Right atrium auricular region (tissue), 2 donors: Measurements from ENCODE around the gene LMOD1. TPM values are rescaled to one million over a fixed set of nuclear protein-coding genes. Genes with fewer than 3 reads are reported as not detected.

Source experiments
- DNase-seq: peaks from one replicate; pipeline ENCODE4 v3.0.0-alpha.2; 2019; ENCODE audit warnings: low spot score
- H3K27ac ChIP-seq, 2 donors: fragments of 200-600 bp; sonication (generic); 1 replicate in 1 of 2; 2 replicates in 1 of 2; pipeline ENCODE4 v1.5.1; 2016 to 2019
- H3K27me3 ChIP-seq, 2 donors: fragments of 200-600 bp; sonication (generic); one replicate each; pipeline versions ENCODE4 v1.5.1 to v1.6.0; 2017 to 2019
- H3K36me3 ChIP-seq: fragments of 200-600 bp; sonication (generic); one replicate; pipeline ENCODE4 v1.5.1; 2016
- H3K4me1 ChIP-seq, 2 donors: fragments of 200-600 bp; sonication (generic); one replicate each; pipeline versions ENCODE4 v1.5.1 to v1.6.0; 2017 to 2019
- H3K4me3 ChIP-seq, 2 donors: fragments of 200-600 bp; sonication (generic); 1 replicate in 1 of 2; 2 replicates in 1 of 2; pipeline ENCODE4 v1.5.1; 2017 to 2019; ENCODE audit warnings: mild to moderate bottlenecking in 1 of 2, moderate library complexity in 1 of 2
- H3K9me3 ChIP-seq, 2 donors: fragments of 200-600 bp; sonication (generic); one replicate each; pipeline ENCODE4 v1.5.1; 2019
- CTCF ChIP-seq, 2 donors: fragments of 200-600 bp; sonication (generic); IDR thresholded peaks; one replicate each; pipeline ENCODE4 v1.5.1; 2019; ENCODE audit warnings: antibody characterized with exemption in 2 of 2
- total RNA-seq, 2 donors: library from RNA; depleted of rRNA; stranded (reverse); fragments of >200 nt; gene quantifications; one replicate each; pipeline ENCODE4 v1.1.0, GENCODE V29; 2016

Gene LMOD1
- total RNA-seq, 2 donors from 2014 or later: 31.4 to 42.2 TPM

GRCh38 chr1:201918343-201918742 lies 28.0 kb downstream of the LMOD1 start:
- Histone ChIP-seq H3K9me3 (no peaks in the 10 kb centered on the region), H3K27ac (peak overlapping the region; percentile 77 to 79), H3K27me3 (no peaks in the 10 kb centered on the region), H3K36me3 (no peaks in the 10 kb centered on the region), H3K4me1 (peaks cover 0 to 46% of the 10 kb centered on the region in 2 donors), H3K4me3 (no peak overlapping the region)
- no peak for TF ChIP-seq CTCF (IDR thresholded peaks at IDR 0.05)
- no peak for DNase-seq

- no peaks in the 10 kb centered on the region for H3K9me3 ChIP-seq
- H3K4me1 ChIP-seq: peaks cover 0 to 46% of the 10 kb centered on the region in 2 donors
- DNase-seq: no peak
- H3K27me3 ChIP-seq: no peaks in the 10 kb centered on the region
- no peak for TF ChIP-seq CTCF (IDR thresholded peaks at IDR 0.05)
- no peaks in the 10 kb centered on the region for H3K36me3 ChIP-seq
- H3K4me3 ChIP-seq: no peak overlapping the region
- H3K27ac ChIP-seq: peak overlapping the region; percentile 77 to 79
These were observed 28.9 kb downstream of the LMOD1 start for GRCh38 chr1:201917362-201918033.

GRCh38 chr1:201916649-201917249 lies 29.6 kb downstream of the LMOD1 start:
- Histone ChIP-seq H3K4me1 (peaks cover 0 to 46% of the 10 kb centered on the region in 2 donors), H3K36me3 (no peaks in the 10 kb centered on the region), H3K4me3 (no peak overlapping the region), H3K27ac (peak overlapping the region; percentile 77 to 79), H3K9me3 (no peaks in the 10 kb centered on the region), H3K27me3 (no peaks in the 10 kb centered on the region)
- peak; percentile 89 for DNase-seq
- no peak for TF ChIP-seq CTCF (IDR thresholded peaks at IDR 0.05)

GRCh38 chr1:201914456-201915235 lies 31.7 kb downstream of the LMOD1 start:
- H3K27me3 ChIP-seq: no peaks in the 10 kb centered on the region
- no peaks in the 10 kb centered on the region for H3K9me3 ChIP-seq
- peaks cover 0 to 40% of the 10 kb centered on the region in 2 donors for H3K4me1 ChIP-seq
- DNase-seq: no peak
- H3K36me3 ChIP-seq: no peaks in the 10 kb centered on the region
- peak overlapping the region in 1 of 2 donors; percentile 79 for H3K27ac ChIP-seq
- no peak overlapping the region for H3K4me3 ChIP-seq
- TF ChIP-seq CTCF (IDR thresholded peaks at IDR 0.05): no peak

- Histone ChIP-seq H3K4me3 (no peak overlapping the region), H3K4me1 (peaks cover 0 to 23% of the 10 kb centered on the region in 2 donors), H3K27me3 (no peaks in the 10 kb centered on the region), H3K27ac (peak overlapping the region in 1 of 2 donors; percentile 79), H3K9me3 (no peaks in the 10 kb centered on the region), H3K36me3 (no peaks in the 10 kb centered on the region)
- no peak for DNase-seq
- no peak for TF ChIP-seq CTCF (IDR thresholded peaks at IDR 0.05)
These were observed 33.5 kb downstream of the LMOD1 start for GRCh38 chr1:201912832-201913231.
